Parathyroid adenoma (tissue), 2 donors: ENCODE results near the gene BMP7.

ENCODE experiments used
- H2AFZ ChIP-seq: fragments of 300-600 bp; sonication (generic); one replicate; pipeline ENCODE4 v1.7.0; 2017; ENCODE audit warnings: antibody characterized with exemption, mild to moderate bottlenecking
- H3K27ac ChIP-seq: fragments of 300-600 bp; sonication (generic); one replicate; pipeline ENCODE4 v1.7.0; 2017
- H3K27me3 ChIP-seq: fragments of 300-600 bp; sonication (generic); one replicate; pipeline ENCODE4 v1.7.0; 2017; ENCODE audit warnings: low read length; ENCODE audit not compliant: control insufficient read depth, insufficient read depth
- H3K36me3 ChIP-seq: fragments of 300-600 bp; sonication (generic); one replicate; pipeline ENCODE4 v1.7.0; 2017; ENCODE audit warnings: low read length; ENCODE audit not compliant: control insufficient read depth, insufficient read depth
- H3K4me1 ChIP-seq: fragments of 300-600 bp; sonication (generic); one replicate; pipeline ENCODE4 v1.7.0; 2017; ENCODE audit warnings: control low read depth
- H3K4me2 ChIP-seq: fragments of 300-600 bp; sonication (generic); one replicate; pipeline ENCODE4 v1.7.0; 2017; ENCODE audit warnings: low read length
- H3K4me3 ChIP-seq: fragments of 300-600 bp; sonication (generic); one replicate; pipeline ENCODE4 v1.7.0; 2017; ENCODE audit warnings: low read depth, low read length
- H3K79me2 ChIP-seq: fragments of 300-600 bp; sonication (generic); one replicate; pipeline ENCODE4 v1.7.0; 2017; ENCODE audit warnings: control low read depth
- H3K9ac ChIP-seq: fragments of 300-600 bp; sonication (generic); one replicate; pipeline ENCODE4 v1.7.0; 2017; ENCODE audit warnings: mild to moderate bottlenecking
- H3K9me3 ChIP-seq: fragments of 300-600 bp; sonication (generic); one replicate; pipeline ENCODE4 v1.7.0; 2017; ENCODE audit warnings: low read length; ENCODE audit not compliant: control insufficient read depth
- CTCF ChIP-seq: fragments of 300-600 bp; sonication (generic); IDR thresholded peaks from one replicate; pipeline ENCODE4 v1.7.0; 2017; ENCODE audit warnings: antibody characterized with exemption, mild to moderate bottlenecking
- donor health status: primary hyperparathyroidism.

BMP7 gene

GRCh38 chr20:57278457-57278856 is 12.0 kb upstream of the BMP7 start:
- Histone ChIP-seq H3K4me1 (peaks cover 2% of the 10 kb centered on the region), H2AFZ (no peak overlapping the region), H3K36me3 (no peaks in the 10 kb centered on the region), H3K9ac (no peak overlapping the region), H3K27me3 (no peaks in the 10 kb centered on the region), H3K4me2 (no peak overlapping the region), H3K79me2 (no peaks in the 10 kb centered on the region), H3K27ac (no peak overlapping the region), H3K9me3 (no peaks in the 10 kb centered on the region), H3K4me3 (no peak overlapping the region)
- TF ChIP-seq CTCF = no peak

GRCh38 chr20:57277398-57278105 is 11.1 kb upstream of the BMP7 start:
- Histone ChIP-seq H3K9ac (no peak overlapping the region), H3K9me3 (no peaks in the 10 kb centered on the region), H3K4me2 (no peak overlapping the region), H3K36me3 (no peaks in the 10 kb centered on the region), H3K79me2 (no peaks in the 10 kb centered on the region), H3K4me1 (peaks cover 2% of the 10 kb centered on the region), H3K27me3 (no peaks in the 10 kb centered on the region), H3K4me3 (no peak overlapping the region), H2AFZ (no peak overlapping the region), H3K27ac (no peak overlapping the region)
- TF ChIP-seq CTCF = no peak

- Histone ChIP-seq H3K4me3 (no peak overlapping the region), H3K36me3 (no peaks in the 10 kb centered on the region), H3K4me1 (peaks cover 2% of the 10 kb centered on the region), H3K9ac (no peak overlapping the region), H3K27me3 (no peaks in the 10 kb centered on the region), H2AFZ (no peak overlapping the region), H3K4me2 (no peak overlapping the region), H3K79me2 (no peaks in the 10 kb centered on the region), H3K27ac (no peak overlapping the region), H3K9me3 (no peaks in the 10 kb centered on the region)
- no peak for TF ChIP-seq CTCF
Measured at GRCh38 chr20:57276221-57276620, 9.8 kb upstream of the BMP7 start.

GRCh38 chr20:57275813-57276212 is 9.4 kb upstream of the BMP7 start:
- H3K9ac ChIP-seq = no peak overlapping the region
- no peaks in the 10 kb centered on the region for H3K9me3 ChIP-seq
- H3K27me3 ChIP-seq = no peaks in the 10 kb centered on the region
- no peaks in the 10 kb centered on the region for H3K79me2 ChIP-seq
- no peaks in the 10 kb centered on the region for H3K36me3 ChIP-seq
- no peak overlapping the region for H2AFZ ChIP-seq
- H3K4me3 ChIP-seq = no peak overlapping the region
- H3K4me1 ChIP-seq = peaks cover 2% of the 10 kb centered on the region
- H3K27ac ChIP-seq = no peak overlapping the region
- H3K4me2 ChIP-seq = no peak overlapping the region
- TF ChIP-seq CTCF = no peak

- H2AFZ ChIP-seq = no peak overlapping the region
- no peaks in the 10 kb centered on the region for H3K79me2 ChIP-seq
- H3K36me3 ChIP-seq = no peaks in the 10 kb centered on the region
- no peaks in the 10 kb centered on the region for H3K9me3 ChIP-seq
- H3K4me3 ChIP-seq = no peak overlapping the region
- no peak overlapping the region for H3K27ac ChIP-seq
- peaks cover 2% of the 10 kb centered on the region for H3K4me1 ChIP-seq
- no peak overlapping the region for H3K4me2 ChIP-seq
- TF ChIP-seq CTCF = no peak
- no peaks in the 10 kb centered on the region for H3K27me3 ChIP-seq
- no peak overlapping the region for H3K9ac ChIP-seq
Measured at GRCh38 chr20:57275334-57275733, 8.9 kb upstream of the BMP7 start.
